ENCODE data around the gene MTX1. TPM values are rescaled to one million over a fixed set of nuclear protein-coding genes. Genes with fewer than 3 reads are reported as not detected.
"Not testable (repeated sequence)": the region's sequence is repeated elsewhere in the genome, so short reads cannot be mapped to it uniquely, and the experiment has no call there.

Gene MTX1
- total RNA-seq, 1 donor from 2014 or later, result 38.8 TPM

- H3K9me3 Mint-ChIP-seq (ENCODE audit: unreplicated experiment), result no peaks in the 10 kb centered on the region
- no peak overlapping the region for H3K4me3 Mint-ChIP-seq (ENCODE audit: unreplicated experiment)
- TF ChIP-seq CTCF (IDR thresholded peaks at IDR 0.05; ENCODE audit: unreplicated experiment), result no peak
- H3K4me1 Mint-ChIP-seq (ENCODE audit: unreplicated experiment), result no peaks in the 10 kb centered on the region
- H3K27ac Mint-ChIP-seq (ENCODE audit: unreplicated experiment), result no peak overlapping the region
- H3K36me3 Mint-ChIP-seq (ENCODE audit: low read depth, unreplicated experiment), result peaks cover 15% of the 10 kb centered on the region
- DNase-seq (ENCODE audit: low spot score), result no peak
- peaks cover 11% of the 10 kb centered on the region for H3K27me3 Mint-ChIP-seq (ENCODE audit: unreplicated experiment)
These were observed 22.3 kb upstream of the MTX1 start for GRCh38 chr1:155186067-155186793.

DNA sequence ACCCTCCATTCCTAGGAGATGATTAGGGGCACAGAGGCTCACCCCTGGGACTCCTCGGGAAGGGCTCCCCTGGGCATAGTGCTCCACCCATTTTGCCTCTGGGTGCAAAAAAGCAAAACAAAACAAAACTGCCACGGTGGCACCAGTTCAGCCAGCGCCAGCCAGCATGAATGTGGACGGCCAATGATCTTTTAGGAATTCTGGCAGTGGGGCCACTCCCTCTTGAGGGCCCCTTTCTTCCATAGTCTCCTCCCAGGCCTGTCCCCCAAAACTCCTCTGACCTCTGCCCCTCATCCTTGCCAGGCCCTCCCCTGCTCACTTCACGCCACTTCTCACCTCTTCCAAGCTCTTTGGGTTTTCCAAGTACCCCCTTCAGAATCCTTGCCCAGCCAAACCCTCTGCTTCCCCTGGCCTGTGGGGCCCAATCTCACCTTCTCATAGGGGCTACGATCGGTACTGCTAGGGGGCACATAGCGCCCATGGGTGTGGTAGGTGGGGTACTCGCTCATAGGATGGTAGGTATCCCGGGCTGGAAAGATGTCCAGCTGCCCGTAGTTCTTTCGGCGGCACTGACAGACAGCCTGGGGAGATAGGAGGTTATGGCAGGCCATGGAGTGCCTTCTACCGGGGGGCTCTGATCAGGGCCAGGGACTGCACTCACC, 21.6 kb upstream of the MTX1 start:
- H3K27me3 Mint-ChIP-seq (ENCODE audit: unreplicated experiment), result peaks cover 12% of the 10 kb centered on the region
- H3K36me3 Mint-ChIP-seq (ENCODE audit: low read depth, unreplicated experiment), result peaks cover 15% of the 10 kb centered on the region
- H3K9me3 Mint-ChIP-seq (ENCODE audit: unreplicated experiment), result no peaks in the 10 kb centered on the region
- no peaks in the 10 kb centered on the region for H3K4me1 Mint-ChIP-seq (ENCODE audit: unreplicated experiment)
- peak overlapping the region; percentile 42 for H3K4me3 Mint-ChIP-seq (ENCODE audit: unreplicated experiment)
- no peak for DNase-seq (ENCODE audit: low spot score)
- TF ChIP-seq CTCF (IDR thresholded peaks at IDR 0.05; ENCODE audit: unreplicated experiment), result no peak
- no peak overlapping the region for H3K27ac Mint-ChIP-seq (ENCODE audit: unreplicated experiment)

DNA sequence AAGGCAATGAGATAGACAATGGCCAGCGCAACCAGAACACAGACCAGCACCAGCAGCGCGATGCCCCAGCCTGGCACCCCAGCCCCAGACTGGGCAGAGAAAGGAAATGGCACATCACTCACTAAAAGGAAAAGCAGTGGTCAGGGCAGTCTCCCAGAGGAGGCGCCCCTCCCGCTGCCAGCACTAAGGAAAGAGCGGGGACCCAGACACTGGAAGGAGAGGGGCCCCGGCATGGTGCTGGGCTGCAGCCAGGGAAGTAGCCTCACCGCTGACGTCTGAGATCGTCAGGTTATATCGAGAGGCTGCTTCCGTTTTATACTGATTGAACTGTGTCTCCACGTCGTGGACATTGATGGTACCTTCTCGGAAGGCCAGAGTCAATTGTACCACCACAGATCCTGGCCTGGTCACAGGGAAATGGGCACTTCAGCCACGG, 21.0 kb upstream of the MTX1 start:
- no peak for DNase-seq (ENCODE audit: low spot score)
- H3K27ac Mint-ChIP-seq (ENCODE audit: unreplicated experiment), result no peak overlapping the region

GRCh38 chr1:155188268-155188667, 20.2 kb upstream of the MTX1 start:
- Mint-ChIP-seq H3K27ac (ENCODE audit: unreplicated experiment) (peak overlapping the region; percentile 90), H3K27me3 (ENCODE audit: unreplicated experiment) (peaks cover 16% of the 10 kb centered on the region), H3K4me1 (ENCODE audit: unreplicated experiment) (no peaks in the 10 kb centered on the region), H3K36me3 (ENCODE audit: low read depth, unreplicated experiment) (peaks cover 13% of the 10 kb centered on the region), H3K4me3 (ENCODE audit: unreplicated experiment) (peak overlapping the region; percentile 81), H3K9me3 (ENCODE audit: unreplicated experiment) (no peaks in the 10 kb centered on the region)
- DNase-seq (ENCODE audit: low spot score), result no peak
- TF ChIP-seq CTCF (IDR thresholded peaks at IDR 0.05; ENCODE audit: unreplicated experiment), result no peak

More for the DNA sequence above, 21.0 kb upstream of the MTX1 start:
- Mint-ChIP-seq H3K27me3 (ENCODE audit: unreplicated experiment) (peaks cover 15% of the 10 kb centered on the region), H3K4me3 (ENCODE audit: unreplicated experiment) (peak overlapping the region; percentile 81), H3K36me3 (ENCODE audit: low read depth, unreplicated experiment) (peaks cover 15% of the 10 kb centered on the region), H3K9me3 (ENCODE audit: unreplicated experiment) (no peaks in the 10 kb centered on the region), H3K4me1 (ENCODE audit: unreplicated experiment) (no peaks in the 10 kb centered on the region)
- no peak for TF ChIP-seq CTCF (IDR thresholded peaks at IDR 0.05; ENCODE audit: unreplicated experiment)

DNA sequence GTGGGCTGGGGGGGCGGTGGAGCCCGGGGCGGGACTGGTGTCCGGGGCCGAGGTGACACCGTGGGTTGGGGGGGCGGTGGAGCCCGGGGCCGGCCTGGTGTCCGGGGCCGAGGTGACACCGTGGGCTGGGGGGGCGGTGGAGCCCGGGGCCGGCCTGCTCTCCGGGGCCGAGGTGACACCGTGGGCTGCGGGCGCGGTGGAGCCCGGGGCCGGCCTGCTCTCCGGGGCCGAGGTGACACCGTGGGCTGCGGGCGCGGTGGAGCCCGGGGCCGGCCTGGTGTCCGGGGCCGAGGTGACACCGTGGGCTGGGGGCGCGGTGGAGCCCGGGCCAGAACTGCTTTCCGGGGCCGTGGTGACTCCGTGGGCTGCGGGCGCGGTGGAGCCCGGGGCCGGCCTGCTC, 18.6 kb upstream of the MTX1 start:
- not testable (repeated sequence) for DNase-seq (ENCODE audit: low spot score); H3K9me3 Mint-ChIP-seq (ENCODE audit: unreplicated experiment); H3K36me3 Mint-ChIP-seq (ENCODE audit: low read depth, unreplicated experiment); H3K4me1 Mint-ChIP-seq (ENCODE audit: unreplicated experiment); H3K27ac Mint-ChIP-seq (ENCODE audit: unreplicated experiment); H3K4me3 Mint-ChIP-seq (ENCODE audit: unreplicated experiment)
- peaks cover 23% of the 10 kb centered on the region for H3K27me3 Mint-ChIP-seq (ENCODE audit: unreplicated experiment)
